HG03469 (cell line): Measurements from ENCODE around the gene GRIP2.

Source experiments
- ATAC-seq: cut with Tn5 transposase; IDR thresholded peaks from one replicate; pipeline ENCODE4 v1.9.1; 2021; ENCODE audit warnings: mild to moderate bottlenecking, moderate library complexity, moderate number of reproducible peaks; ENCODE audit not compliant: unreplicated experiment

The GRIP2 gene

GRCh38 chr3:14472471-14473351, 67.4 kb downstream of the GRIP2 start:
- no peak for ATAC-seq

DNA sequence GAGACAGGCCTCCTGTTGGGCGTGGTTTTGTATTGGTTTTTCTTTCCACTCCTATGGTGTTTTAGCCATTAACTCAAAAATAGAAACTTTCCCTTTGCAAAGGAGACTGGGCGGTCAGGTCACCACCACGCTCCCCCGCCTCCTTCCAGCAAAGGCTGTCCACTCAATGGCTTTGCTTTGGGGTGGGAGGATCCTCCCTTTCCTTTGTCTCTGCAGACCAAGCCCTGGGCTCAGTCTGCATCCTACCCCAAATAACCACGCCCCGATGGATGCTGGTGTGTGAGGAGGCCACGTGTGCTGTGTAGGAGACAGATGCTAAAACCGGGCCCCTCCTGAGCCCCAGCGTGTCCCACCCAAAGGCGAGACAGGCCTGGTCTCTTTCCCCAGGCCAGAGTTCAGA, 68.5 kb downstream of the GRIP2 start:
- no peak for ATAC-seq

GRCh38 chr3:14471016-14471415, 69.1 kb downstream of the GRIP2 start:
- no peak for ATAC-seq

GRCh38 chr3:14470461-14470860, 69.7 kb downstream of the GRIP2 start:
- ATAC-seq = no peak

DNA sequence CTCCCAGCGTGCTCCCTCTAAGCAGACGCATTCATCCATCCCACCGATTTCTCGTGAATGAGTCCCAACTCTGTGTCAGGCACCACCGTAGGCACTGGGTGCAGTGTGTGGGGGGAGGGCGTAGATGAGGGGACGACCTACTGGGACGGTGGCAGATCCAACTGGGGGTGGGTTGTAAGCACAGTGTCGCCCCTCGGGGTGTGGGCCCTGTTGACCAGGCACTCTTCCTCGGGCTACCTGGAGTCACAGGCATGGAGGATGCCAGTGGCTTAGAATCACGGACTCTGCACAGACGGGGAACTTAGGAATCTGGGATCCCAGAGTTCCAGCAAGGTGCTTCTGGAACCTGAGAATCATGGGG, 71.5 kb downstream of the GRIP2 start:
- ATAC-seq = no peak

DNA sequence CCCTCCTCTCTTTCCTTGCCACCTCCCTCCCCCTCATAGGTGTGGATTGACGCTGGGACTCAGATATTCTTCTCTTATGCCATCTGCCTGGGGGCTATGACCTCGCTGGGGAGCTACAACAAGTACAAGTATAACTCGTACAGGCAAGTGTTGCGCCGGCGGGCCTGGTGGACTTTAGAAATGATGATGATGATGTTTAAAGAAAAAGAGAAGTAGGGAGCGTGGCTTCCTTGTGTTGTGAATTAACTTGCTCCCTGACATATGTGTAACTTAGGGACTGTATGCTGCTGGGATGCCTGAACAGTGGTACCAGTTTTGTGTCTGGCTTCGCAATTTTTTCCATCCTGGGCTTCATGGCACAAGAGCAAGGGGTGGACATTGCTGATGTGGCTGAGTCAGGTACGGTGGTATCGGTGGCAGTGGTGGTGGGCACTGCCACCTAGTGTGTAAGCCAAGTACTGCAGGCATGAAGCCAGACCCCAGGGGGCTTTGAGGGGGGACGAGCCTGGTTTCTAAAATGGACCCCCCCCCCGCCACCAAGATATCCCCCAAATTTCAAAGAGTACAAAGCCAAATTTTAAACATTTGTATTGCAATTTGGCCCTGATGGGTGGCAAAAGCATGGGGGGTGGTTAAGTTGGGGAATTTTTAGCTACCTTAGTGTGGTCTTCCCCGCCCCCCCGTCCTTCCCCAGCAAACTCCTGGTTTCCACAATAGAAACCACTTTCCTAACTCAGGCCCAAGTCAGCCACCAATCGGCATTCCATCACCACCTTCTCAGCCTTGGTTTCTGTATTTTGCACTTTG, 72.1 kb downstream of the GRIP2 start:
- no peak for ATAC-seq

DNA sequence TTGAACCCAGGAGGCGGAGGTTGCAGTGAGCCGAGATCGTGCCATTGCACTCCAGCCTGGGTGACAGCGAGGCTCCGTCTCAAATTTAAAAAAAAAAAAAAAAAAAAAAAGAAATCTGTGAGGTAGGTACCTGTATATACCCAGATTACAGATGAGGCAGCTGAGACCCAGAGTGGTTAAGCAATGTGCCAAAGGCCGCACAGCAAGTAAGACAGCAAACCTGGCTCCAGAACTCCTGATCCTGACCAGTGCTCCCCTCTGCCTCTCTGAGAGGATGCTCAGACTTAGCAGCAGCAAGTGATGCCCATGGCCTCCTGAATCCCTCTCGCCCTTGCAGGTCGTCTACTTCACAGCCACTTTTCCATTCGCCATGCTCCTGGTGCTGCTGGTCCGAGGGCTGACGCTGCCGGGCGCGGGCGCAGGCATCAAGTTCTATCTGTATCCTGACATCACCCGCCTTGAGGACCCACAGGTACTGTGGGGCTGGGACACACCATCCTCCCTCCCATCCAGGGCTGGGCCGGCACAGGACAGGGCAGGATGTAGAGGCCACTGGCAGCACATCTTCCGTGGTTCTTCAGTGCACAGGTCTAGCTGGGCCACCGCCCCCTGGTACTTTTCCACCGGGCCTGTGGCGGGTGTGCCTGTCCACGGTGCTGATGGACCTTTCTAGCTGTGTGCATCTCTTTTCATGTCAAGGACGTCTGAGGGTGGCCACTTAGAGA, 73.8 kb downstream of the GRIP2 start:
- no peak for ATAC-seq

GRCh38 chr3:14465425-14465824, 74.7 kb downstream of the GRIP2 start:
- no peak for ATAC-seq

DNA sequence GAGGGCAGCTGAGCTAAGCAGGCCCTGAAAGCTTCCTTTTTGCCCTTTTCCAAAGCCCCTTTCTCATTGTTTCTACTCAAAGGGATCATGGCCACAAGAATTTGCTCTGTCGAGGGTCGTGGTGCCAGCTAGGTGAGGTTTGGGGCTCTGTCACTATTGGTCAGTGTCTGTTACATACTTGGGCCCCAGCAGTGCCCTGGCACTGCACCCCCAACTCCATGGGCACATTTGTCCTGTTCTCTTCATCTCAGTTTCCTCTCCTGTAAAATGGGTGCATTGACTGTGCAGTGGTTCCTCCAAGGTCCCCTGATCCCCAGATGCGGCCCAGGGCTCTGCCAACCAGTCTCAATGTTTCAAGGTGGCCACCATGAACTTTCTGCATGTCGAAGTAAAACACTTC, 75.6 kb downstream of the GRIP2 start:
- no peak for ATAC-seq

GRCh38 chr3:14464141-14464465, 76.0 kb downstream of the GRIP2 start:
- ATAC-seq = no peak

- no peak for ATAC-seq
These were observed 76.6 kb downstream of the GRIP2 start for GRCh38 chr3:14463330-14464140.

DNA sequence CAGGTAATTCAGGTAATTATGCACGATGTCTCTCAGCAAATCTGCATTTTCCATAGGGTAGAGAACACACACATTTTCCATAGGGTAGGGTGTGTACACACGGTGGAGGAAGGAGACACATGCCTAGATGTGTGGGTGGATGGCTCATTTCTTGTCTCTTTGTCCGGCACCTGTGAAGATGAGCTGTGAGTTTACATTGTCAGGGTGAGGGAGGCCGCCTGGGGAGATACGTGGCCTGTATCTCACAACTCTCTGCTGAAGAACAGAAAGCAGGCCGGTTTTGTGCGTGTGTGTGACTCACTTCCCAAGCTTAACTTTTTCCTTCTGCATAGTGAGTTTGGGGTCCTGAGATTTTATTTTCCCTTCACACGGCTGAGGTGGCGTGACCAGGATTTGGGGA, 77.4 kb downstream of the GRIP2 start:
- ATAC-seq = no peak

DNA sequence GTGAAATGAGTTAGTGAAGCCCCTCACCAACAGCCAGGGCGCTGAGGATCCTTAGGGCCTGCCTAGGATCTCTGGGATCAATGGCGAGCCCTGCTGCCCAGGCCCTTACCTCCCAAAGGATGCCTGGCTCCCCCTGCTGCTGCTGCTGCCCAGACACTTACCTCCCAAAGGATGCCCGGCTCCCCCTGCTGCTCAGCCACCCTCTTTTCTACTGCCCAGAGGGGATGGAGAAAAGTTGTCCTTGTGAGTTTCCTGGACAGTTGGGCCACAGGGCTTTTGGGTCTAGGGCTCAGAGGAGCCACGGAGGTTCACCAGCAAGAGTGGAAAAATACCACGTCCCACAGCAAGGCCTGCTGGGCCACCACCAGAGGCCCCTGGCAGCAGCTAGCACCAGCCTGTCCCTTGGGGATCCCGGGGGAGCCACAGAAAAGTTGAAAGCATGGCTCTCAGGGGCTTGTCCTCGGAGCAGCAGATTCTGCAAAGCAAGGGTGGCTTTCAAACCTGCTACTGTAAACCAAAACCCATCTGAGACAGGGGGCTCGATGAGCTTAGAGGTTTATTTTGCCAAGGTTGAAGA, 78.3 kb downstream of the GRIP2 start:
- ATAC-seq = no peak

DNA sequence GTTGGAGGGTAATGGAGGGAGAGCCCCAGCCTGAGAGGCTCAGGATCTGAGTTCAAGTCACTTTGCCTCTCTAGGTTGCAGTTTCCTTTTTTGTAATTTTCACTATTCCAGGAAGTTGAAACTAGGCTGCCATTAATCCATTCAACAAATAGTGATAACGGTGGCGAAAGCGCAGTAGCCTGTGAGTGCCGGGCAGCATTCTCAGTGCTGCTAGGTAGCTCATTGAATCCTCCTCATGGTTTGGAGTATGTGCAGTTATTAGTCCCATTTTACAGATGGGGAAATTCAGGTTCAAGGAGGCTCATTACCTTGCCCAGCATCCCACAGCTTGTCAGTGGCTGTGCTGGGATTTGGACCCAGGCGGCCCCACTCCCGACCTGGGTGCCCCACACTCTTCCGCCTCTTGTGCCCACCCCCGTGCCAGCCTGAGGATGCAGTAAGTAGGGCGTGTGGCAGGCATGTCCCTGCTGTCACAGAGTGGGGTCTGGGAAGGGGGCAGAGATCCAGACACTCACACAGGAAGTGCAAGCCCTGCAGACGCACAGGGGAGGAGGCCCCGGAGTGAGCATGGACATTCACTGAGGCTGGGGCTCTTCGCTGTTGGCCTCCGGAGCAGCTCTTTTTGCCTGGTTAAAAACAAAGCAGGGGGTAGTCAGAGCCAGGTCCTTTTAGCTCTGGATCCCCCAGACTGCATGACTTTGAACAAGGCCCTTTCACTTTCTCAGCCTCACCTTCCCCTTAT, 79.0 kb downstream of the GRIP2 start:
- ATAC-seq = no peak

DNA sequence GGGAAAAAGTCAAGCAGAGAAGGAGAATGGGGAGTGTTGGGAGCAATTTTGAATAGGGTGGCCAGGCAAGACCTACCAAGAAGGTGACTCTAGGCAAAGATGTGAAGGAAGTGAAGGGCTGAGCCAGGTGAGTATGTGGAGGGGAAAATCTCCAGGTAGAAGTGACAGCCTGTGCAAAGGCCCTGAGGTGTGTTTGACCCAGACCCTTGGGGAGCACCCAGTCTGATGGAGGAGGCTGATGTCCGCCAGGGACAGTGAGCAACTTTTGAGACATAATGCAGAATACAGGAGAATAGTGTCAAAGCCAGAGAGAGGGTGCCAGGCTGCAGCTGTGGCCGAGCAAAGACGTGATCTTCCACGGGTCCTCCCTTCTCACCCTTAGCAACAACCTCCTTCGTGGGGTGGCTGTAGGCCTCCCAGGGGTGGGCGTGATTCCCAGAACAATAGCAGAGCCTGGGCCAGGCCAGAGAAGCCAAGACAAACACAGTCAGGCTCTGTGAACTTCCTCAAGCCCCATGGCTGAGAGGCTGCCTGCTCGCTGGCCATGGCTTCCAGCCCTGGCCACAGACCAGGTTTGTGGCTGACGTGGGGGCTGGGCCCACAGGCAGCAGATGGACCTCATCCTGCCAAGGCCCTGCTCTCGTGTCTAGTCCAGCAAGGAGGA, 79.7 kb downstream of the GRIP2 start:
- ATAC-seq = no peak

DNA sequence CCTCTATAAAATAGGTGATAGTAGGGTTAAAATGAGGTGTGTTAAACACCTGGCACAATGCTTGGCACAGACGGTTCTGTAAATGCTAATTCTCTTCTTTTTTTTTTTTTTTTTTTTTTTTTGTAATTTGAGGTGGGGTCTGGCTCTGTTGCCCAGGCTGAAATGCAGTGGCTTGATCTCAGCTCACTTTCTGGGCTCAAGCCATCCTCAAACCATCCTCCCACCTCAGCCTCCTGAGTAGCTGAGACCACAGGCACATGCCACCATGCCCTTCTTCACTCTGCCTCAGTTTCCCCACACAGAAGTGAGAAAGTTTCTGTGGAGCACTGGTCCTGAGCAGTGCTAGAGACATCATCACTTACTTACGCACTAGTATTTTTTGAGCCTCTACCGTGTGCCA, 80.4 kb downstream of the GRIP2 start:
- no peak for ATAC-seq

GRCh38 chr3:14459384-14459783, 80.8 kb downstream of the GRIP2 start:
- ATAC-seq = no peak

DNA sequence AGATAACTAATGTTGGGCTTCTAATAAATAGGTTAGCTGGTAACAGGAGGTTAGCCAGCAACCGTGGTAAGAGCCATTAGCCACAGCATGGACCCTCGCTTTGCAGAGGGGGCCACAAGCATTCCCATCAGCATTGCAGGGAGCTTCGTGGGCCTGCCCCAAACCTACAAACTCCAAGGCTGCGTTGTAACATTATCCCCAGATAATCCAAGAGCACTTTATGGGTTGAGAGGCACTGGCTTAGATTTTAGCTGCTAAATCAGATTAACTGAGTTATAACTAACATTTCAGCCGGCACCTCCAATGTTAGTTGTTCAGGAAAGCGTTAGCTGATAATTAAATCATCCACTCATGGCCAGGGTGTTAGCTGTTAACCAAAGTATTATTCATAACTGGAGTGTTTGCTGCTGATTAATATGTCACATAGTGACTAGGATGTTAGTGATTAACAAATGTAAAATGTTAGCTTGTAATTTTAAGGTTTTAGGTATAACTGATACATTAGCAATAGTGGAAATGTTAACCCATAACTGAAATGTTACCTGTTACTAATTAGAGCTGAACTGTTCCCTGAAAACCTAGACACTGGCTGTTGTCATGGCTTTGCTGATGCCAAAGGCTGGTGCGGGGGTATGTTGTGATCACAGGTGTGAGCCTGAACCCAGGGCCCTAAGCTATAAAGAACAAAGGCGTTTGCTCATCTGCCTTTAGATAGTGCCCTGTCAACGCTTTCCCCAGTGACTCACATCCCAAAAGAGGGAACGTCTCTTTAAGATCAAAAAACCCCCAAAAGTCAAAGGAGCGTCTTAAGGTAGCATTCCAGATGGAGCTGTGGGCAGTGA, 81.5 kb downstream of the GRIP2 start:
- no peak for ATAC-seq
